ENCODE results near the gene MFRP. TPM values are rescaled to one million over a fixed set of nuclear protein-coding genes. Genes with fewer than 3 reads are reported as not detected.

MFRP gene
- total RNA-seq, 5 donors from 2014 or later (not counting 1 experiment from before 2014, with no cell fraction given) = not detected

GRCh38 chr11:119305556-119306372 lies 40.7 kb downstream of the MFRP start:
- Histone ChIP-seq H3K9me3 (no peaks in the 10 kb centered on the region), H3K4me3 (ENCODE audit: control insufficient read depth in 1 of 2, extremely low read depth in 1 of 2, low read length in 1 of 2) (peak overlapping the region in 1 of 2 donors; percentile 33), H3K27me3 (replicated peaks in 1 of 2; ENCODE audit: control insufficient read depth in 2 of 2, extremely low read depth in 1 of 2, insufficient read depth in 2 of 2, low read length in 1 of 2) (no peaks in the 10 kb centered on the region), H3K36me3 (ENCODE audit: control insufficient read depth in 2 of 2, extremely low read depth in 1 of 2, insufficient read depth in 1 of 2, low read length in 1 of 2) (peaks cover 6 to 41% of the 10 kb centered on the region in 2 donors), H3K27ac (ENCODE audit: low read length) (peak overlapping the region; percentile 71), H3K4me1 (ENCODE audit: control insufficient read depth in 1 of 2, extremely low read depth in 1 of 2, insufficient read depth in 2 of 2, low read length in 2 of 2) (peaks cover 27 to 30% of the 10 kb centered on the region in 2 experiments)
- peak in 3 of 4 experiments; percentile 12 to 30 (median 24) for ATAC-seq (replicated peaks in 1 of 4)
- ChIA-PET POLR2A (interaction anchor here (0.6 kb wide), 2 partner anchors 11 to 33 kb away, joined by 3 to 5 read pairs; partner anchors contain the start of gene MCAM (in 1 of the 2)), CTCF (interaction anchor here (0.6 to 2.0 kb wide), 6 partner anchors 10 to 1879 kb away, joined by 3 to 10 read pairs (median 6); no protein-coding TSS in a partner anchor)
- 71% methylated on average over 6 of the region's 7 CpGs for WGBS (ENCODE audit: insufficient coverage)
- Mint-ChIP-seq H3K36me3 (peaks cover 31% of the 10 kb centered on the region), H3K4me1 (peaks cover 30 to 33% (median 32%) of the 10 kb centered on the region in 3 donors), H3K9me3 (no peaks in the 10 kb centered on the region), H3K27me3 (no peaks in the 10 kb centered on the region), H3K27ac (peak overlapping the region; percentile 92 to 95), H3K4me3 (peak overlapping the region; percentile 44 to 79 (median 49))
- DNase-seq = peak in 1 of 35 experiments; percentile 12

GRCh38 chr11:119303227-119303718 lies 43.2 kb downstream of the MFRP start:
- ChIA-PET CTCF (interaction anchor here (0.5 to 0.8 kb wide), 3 partner anchors 21 to 106 kb away, joined by 3 read pairs; no protein-coding TSS in a partner anchor), POLR2A (interaction anchor here in 1 of 2 donors (0.5 kb wide), 1 partner anchor 22 kb away, joined by 3 read pairs; no protein-coding TSS in a partner anchor)
- Histone ChIP-seq H3K27me3 (replicated peaks in 1 of 2; ENCODE audit: control insufficient read depth in 2 of 2, extremely low read depth in 1 of 2, insufficient read depth in 2 of 2, low read length in 1 of 2) (no peaks in the 10 kb centered on the region), H3K36me3 (ENCODE audit: control insufficient read depth in 2 of 2, extremely low read depth in 1 of 2, insufficient read depth in 1 of 2, low read length in 1 of 2) (peaks cover 5 to 66% of the 10 kb centered on the region in 2 donors), H3K4me3 (ENCODE audit: control insufficient read depth in 1 of 2, extremely low read depth in 1 of 2, low read length in 1 of 2) (no peak overlapping the region), H3K4me1 (ENCODE audit: control insufficient read depth in 1 of 2, extremely low read depth in 1 of 2, insufficient read depth in 2 of 2, low read length in 2 of 2) (peaks cover 27 to 30% of the 10 kb centered on the region in 2 experiments), H3K27ac (ENCODE audit: low read length) (no peak overlapping the region), H3K9me3 (no peaks in the 10 kb centered on the region)
- DNase-seq = no peak
- peaks cover 30 to 33% (median 32%) of the 10 kb centered on the region in 3 donors for H3K4me1 Mint-ChIP-seq
- peak overlapping the region in 1 of 2 donors; percentile 41 for H3K27ac Mint-ChIP-seq
- no peak for ATAC-seq (replicated peaks in 1 of 4)
- no peaks in the 10 kb centered on the region for H3K27me3 Mint-ChIP-seq
- no peak overlapping the region for H3K4me3 Mint-ChIP-seq
- H3K9me3 Mint-ChIP-seq = no peaks in the 10 kb centered on the region
- WGBS (ENCODE audit: insufficient coverage) = no CpG with 5 or more reads among the region's 5 CpGs
- peaks cover 54% of the 10 kb centered on the region for H3K36me3 Mint-ChIP-seq

DNA sequence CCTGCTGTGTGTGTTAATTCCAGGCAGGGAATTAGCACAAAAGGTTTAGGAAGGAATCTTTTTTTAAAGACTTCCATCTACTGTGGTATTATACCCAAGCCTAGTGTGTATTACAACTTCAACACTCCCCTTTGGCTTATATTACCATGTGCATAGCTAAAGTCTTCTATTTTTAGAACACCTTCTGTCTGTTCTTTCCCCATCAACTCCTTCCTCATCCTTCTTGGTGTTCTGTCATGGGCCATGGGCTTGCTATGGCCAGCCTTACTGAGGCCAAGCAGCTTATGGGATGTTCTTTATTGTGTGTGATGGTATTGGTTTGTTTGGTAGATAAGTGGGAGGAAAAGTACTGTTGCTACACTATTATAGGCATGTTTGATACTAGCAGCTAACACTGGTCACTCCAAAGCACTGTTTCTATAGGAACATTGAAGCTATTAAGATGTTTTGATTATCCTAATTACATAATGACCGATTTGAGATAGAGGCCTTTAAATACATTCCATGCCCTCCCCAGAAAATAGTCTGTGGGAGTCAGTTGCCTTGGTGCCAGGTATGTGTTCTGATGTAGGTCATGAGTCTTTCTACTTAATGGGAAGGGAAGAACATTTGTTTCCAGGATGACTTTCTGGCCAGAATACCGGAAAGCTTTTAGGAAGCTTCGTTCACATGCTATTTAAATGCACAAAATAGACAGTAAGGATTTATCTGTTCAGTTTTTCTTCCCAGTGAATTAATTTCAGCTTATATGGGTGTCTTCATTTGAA lies 46.1 kb downstream of the MFRP start:
- Mint-ChIP-seq H3K9me3 (no peaks in the 10 kb centered on the region), H3K4me1 (peaks cover 10 to 11% (median 10%) of the 10 kb centered on the region in 3 donors), H3K4me3 (no peak overlapping the region), H3K36me3 (peaks cover 71% of the 10 kb centered on the region), H3K27me3 (no peaks in the 10 kb centered on the region), H3K27ac (peak overlapping the region in 1 of 2 donors; percentile 35)
- no peak for ATAC-seq (replicated peaks in 1 of 4)
- peaks cover 10 to 83% of the 10 kb centered on the region in 2 donors for H3K36me3 ChIP-seq (ENCODE audit: control insufficient read depth in 2 of 2, extremely low read depth in 1 of 2, insufficient read depth in 1 of 2, low read length in 1 of 2)
- POLR2A ChIA-PET = no interaction called here
- H3K27ac ChIP-seq (ENCODE audit: low read length) = no peak overlapping the region
- DNase-seq = no peak
- H3K4me1 ChIP-seq (ENCODE audit: control insufficient read depth in 1 of 2, extremely low read depth in 1 of 2, insufficient read depth in 2 of 2, low read length in 2 of 2) = peaks cover 6 to 8% of the 10 kb centered on the region in 2 experiments
- CTCF ChIA-PET = interaction anchor here (1.2 to 1.3 kb wide), 2 partner anchors 10 to 23 kb away, joined by 3 to 5 read pairs; no protein-coding TSS in a partner anchor
- WGBS (ENCODE audit: insufficient coverage) = no CpG with 5 or more reads among the region's 3 CpGs
- no peaks in the 10 kb centered on the region for H3K27me3 ChIP-seq (replicated peaks in 1 of 2; ENCODE audit: control insufficient read depth in 2 of 2, extremely low read depth in 1 of 2, insufficient read depth in 2 of 2, low read length in 1 of 2)
- no peaks in the 10 kb centered on the region for H3K9me3 ChIP-seq
- no peak overlapping the region for H3K4me3 ChIP-seq (ENCODE audit: control insufficient read depth in 1 of 2, extremely low read depth in 1 of 2, low read length in 1 of 2)

GRCh38 chr11:119299416-119299815 lies 47.1 kb downstream of the MFRP start:
- H3K27ac Mint-ChIP-seq = no peak overlapping the region
- H3K4me1 Mint-ChIP-seq = peaks cover under 1 to 3% (median 2%) of the 10 kb centered on the region in 3 donors
- POLR2A ChIA-PET = no interaction called here
- CTCF ChIA-PET = interaction anchor here (0.5 to 1.3 kb wide), 3 partner anchors 24 to 563 kb away, joined by 4 to 5 read pairs (median 5); no protein-coding TSS in a partner anchor
- Histone ChIP-seq H3K36me3 (ENCODE audit: control insufficient read depth in 2 of 2, extremely low read depth in 1 of 2, insufficient read depth in 1 of 2, low read length in 1 of 2) (peaks cover 10 to 83% of the 10 kb centered on the region in 2 donors), H3K4me3 (ENCODE audit: control insufficient read depth in 1 of 2, extremely low read depth in 1 of 2, low read length in 1 of 2) (no peak overlapping the region), H3K27ac (ENCODE audit: low read length) (no peak overlapping the region), H3K9me3 (no peaks in the 10 kb centered on the region), H3K27me3 (replicated peaks in 1 of 2; ENCODE audit: control insufficient read depth in 2 of 2, extremely low read depth in 1 of 2, insufficient read depth in 2 of 2, low read length in 1 of 2) (no peaks in the 10 kb centered on the region), H3K4me1 (ENCODE audit: control insufficient read depth in 1 of 2, extremely low read depth in 1 of 2, insufficient read depth in 2 of 2, low read length in 2 of 2) (no peaks in the 10 kb centered on the region)
- 99% methylated on average over 7 of the region's 9 CpGs for WGBS (ENCODE audit: insufficient coverage)
- no peak overlapping the region for H3K4me3 Mint-ChIP-seq
- H3K36me3 Mint-ChIP-seq = peaks cover 71% of the 10 kb centered on the region
- ATAC-seq (replicated peaks in 1 of 4) = no peak
- DNase-seq = no peak
- no peaks in the 10 kb centered on the region for H3K9me3 Mint-ChIP-seq
- no peaks in the 10 kb centered on the region for H3K27me3 Mint-ChIP-seq

GRCh38 chr11:119298726-119299125 lies 47.8 kb downstream of the MFRP start:
- no peak overlapping the region for H3K27ac Mint-ChIP-seq
- POLR2A ChIA-PET = no interaction called here
- peaks cover 7 to 76% of the 10 kb centered on the region in 2 donors for H3K36me3 ChIP-seq (ENCODE audit: control insufficient read depth in 2 of 2, extremely low read depth in 1 of 2, insufficient read depth in 1 of 2, low read length in 1 of 2)

DNA sequence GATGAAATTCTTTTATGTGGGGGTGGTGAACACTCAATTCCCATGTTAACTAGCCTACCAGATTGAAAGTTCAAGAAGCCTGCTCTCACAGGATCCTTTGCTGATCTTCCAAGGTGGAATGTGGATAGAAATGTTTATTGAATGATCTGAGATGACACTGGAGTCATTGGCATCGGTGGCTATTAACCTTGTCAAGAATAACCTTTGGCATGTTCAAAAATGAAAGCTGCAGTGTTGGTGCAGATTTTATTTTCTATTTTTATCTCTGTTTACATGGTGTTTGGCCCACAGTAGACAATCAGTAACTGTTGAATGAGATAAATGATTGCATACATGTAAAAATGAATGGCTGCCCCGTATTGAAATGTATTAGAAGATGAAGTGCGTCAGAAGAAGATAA lies 48.6 kb downstream of the MFRP start:
- Histone ChIP-seq H3K27ac (ENCODE audit: low read length) (no peak overlapping the region), H3K9me3 (no peaks in the 10 kb centered on the region), H3K4me3 (ENCODE audit: control insufficient read depth in 1 of 2, extremely low read depth in 1 of 2, low read length in 1 of 2) (no peak overlapping the region), H3K27me3 (replicated peaks in 1 of 2; ENCODE audit: control insufficient read depth in 2 of 2, extremely low read depth in 1 of 2, insufficient read depth in 2 of 2, low read length in 1 of 2) (no peaks in the 10 kb centered on the region), H3K4me1 (ENCODE audit: control insufficient read depth in 1 of 2, extremely low read depth in 1 of 2, insufficient read depth in 2 of 2, low read length in 2 of 2) (no peaks in the 10 kb centered on the region), H3K36me3 (ENCODE audit: control insufficient read depth in 2 of 2, extremely low read depth in 1 of 2, insufficient read depth in 1 of 2, low read length in 1 of 2) (peaks cover 7 to 68% of the 10 kb centered on the region in 2 donors)
- H3K27me3 Mint-ChIP-seq = no peaks in the 10 kb centered on the region
- H3K36me3 Mint-ChIP-seq = peaks cover 61% of the 10 kb centered on the region
- no peaks in the 10 kb centered on the region for H3K9me3 Mint-ChIP-seq
- ATAC-seq (replicated peaks in 1 of 4) (no peak), DNase-seq (no peak)
- no peak overlapping the region for H3K4me3 Mint-ChIP-seq
- no peak overlapping the region for H3K27ac Mint-ChIP-seq
- no peaks in the 10 kb centered on the region for H3K4me1 Mint-ChIP-seq
- ChIA-PET CTCF (interaction anchor here (0.6 kb wide), 3 partner anchors 19 to 392 kb away, joined by 3 to 5 read pairs (median 5); no protein-coding TSS in a partner anchor), POLR2A (no interaction called here)
- no CpG with 5 or more reads among the region's 3 CpGs for WGBS (ENCODE audit: insufficient coverage)

More at GRCh38 chr11:119298726-119299125, 47.8 kb downstream of the MFRP start:
- DNase-seq (no peak), ATAC-seq (replicated peaks in 1 of 4) (no peak)
- Mint-ChIP-seq H3K36me3 (peaks cover 66% of the 10 kb centered on the region), H3K27me3 (no peaks in the 10 kb centered on the region), H3K4me1 (no peaks in the 10 kb centered on the region), H3K4me3 (no peak overlapping the region), H3K9me3 (no peaks in the 10 kb centered on the region)
- CTCF ChIA-PET = no interaction called here
- Histone ChIP-seq H3K9me3 (no peaks in the 10 kb centered on the region), H3K4me1 (ENCODE audit: control insufficient read depth in 1 of 2, extremely low read depth in 1 of 2, insufficient read depth in 2 of 2, low read length in 2 of 2) (no peaks in the 10 kb centered on the region), H3K27ac (ENCODE audit: low read length) (no peak overlapping the region), H3K27me3 (replicated peaks in 1 of 2; ENCODE audit: control insufficient read depth in 2 of 2, extremely low read depth in 1 of 2, insufficient read depth in 2 of 2, low read length in 1 of 2) (no peaks in the 10 kb centered on the region), H3K4me3 (ENCODE audit: control insufficient read depth in 1 of 2, extremely low read depth in 1 of 2, low read length in 1 of 2) (no peak overlapping the region)
- WGBS (ENCODE audit: insufficient coverage) = no CpG with 5 or more reads among the region's 2 CpGs
